Natural killer cell (primary cell): ENCODE results near the gene SV2C. TPM values are rescaled to one million over a fixed set of nuclear protein-coding genes. Genes with fewer than 3 reads are reported as not detected.
A peak's percentile ranks its signal among the peaks of the same experiment; 100 is the strongest.
"Not testable (repeated sequence)": the region's sequence is repeated elsewhere in the genome, so short reads cannot be mapped to it uniquely, and the experiment has no call there.

ENCODE experiments used
- ATAC-seq, 3 donors: fragments of 150-1000 bp in 2 of 3; fragments of 200-7000 bp in 1 of 3; cut with Tn5 transposase; 1 replicate in 1 of 3; 2 replicates in 2 of 3; pipeline ENCODE4 v1.10.0; 2021; ENCODE audit warnings: mild to moderate bottlenecking in 2 of 3, moderate library complexity in 2 of 3
- DNase-seq, 2 donors: peaks; one replicate each; pipeline versions ENCODE4 v3.0.0 to v3.0.0-alpha.2; 2013 to 2021; ENCODE audit warnings: mixed read lengths in 1 of 2
- H3K27ac ChIP-seq: one replicate; pipeline ENCODE4 v1.5.1; 2013; ENCODE audit warnings: mild to moderate bottlenecking, low read length
- H3K27me3 ChIP-seq: one replicate; pipeline ENCODE4 v1.6.1; 2013; ENCODE audit warnings: low read length; ENCODE audit not compliant: control insufficient read depth, insufficient read depth
- H3K36me3 ChIP-seq: one replicate; pipeline ENCODE4 v1.6.1; 2013; ENCODE audit warnings: low read length; ENCODE audit not compliant: control insufficient read depth, insufficient read depth
- H3K4me1 ChIP-seq: one replicate; pipeline ENCODE4 v1.6.1; 2013; ENCODE audit warnings: low read length; ENCODE audit not compliant: control insufficient read depth, insufficient read depth
- H3K4me3 ChIP-seq: one replicate; pipeline ENCODE4 v1.5.1; 2013; ENCODE audit warnings: low read length
- H3K9me3 ChIP-seq: one replicate; pipeline ENCODE4 v1.6.1; 2013; ENCODE audit warnings: low read length; ENCODE audit not compliant: control insufficient read depth, insufficient read depth
- H3K27ac Mint-ChIP-seq, 2 donors: one replicate each; pipeline ENCODE4 v1.8.0; 2022; ENCODE audit warnings: mild to moderate bottlenecking in 2 of 2, mixed read lengths in 2 of 2, moderate library complexity in 1 of 2
- H3K27me3 Mint-ChIP-seq, 2 donors: one replicate each; pipeline ENCODE4 v1.8.0; 2022; ENCODE audit warnings: low read depth in 2 of 2, mixed read lengths in 2 of 2
- H3K36me3 Mint-ChIP-seq: one replicate; pipeline ENCODE4 v1.8.0; 2022; ENCODE audit warnings: mixed read lengths
- H3K4me1 Mint-ChIP-seq, 2 donors: one replicate each; pipeline ENCODE4 v1.8.0; 2022; ENCODE audit warnings: mixed read lengths in 2 of 2
- H3K4me3 Mint-ChIP-seq: one replicate; pipeline ENCODE4 v1.8.0; 2022; ENCODE audit warnings: mild to moderate bottlenecking, moderate library complexity, mixed read lengths
- H3K9me3 Mint-ChIP-seq, 2 donors: one replicate each; pipeline ENCODE4 v1.8.0; 2022; ENCODE audit warnings: mixed read lengths in 2 of 2
- CTCF ChIP-seq: fragments of 200-600 bp; IDR thresholded peaks from one replicate; pipeline ENCODE4 v1.8.0; 2022; ENCODE audit warnings: antibody characterized with exemption
- WGBS: methylation state at CpG from one replicate; pipeline ENCODE4 v1.1.7; 2013; ENCODE audit warnings: missing lambda C conversion rate; ENCODE audit not compliant: insufficient coverage; 5-methylcytosine and 5-hydroxymethylcytosine counted together
- intact Hi-C: fragments of 100-400 bp; cut with micrococcal nuclease; formaldehyde crosslinking; loops from one replicate; pipeline ENCODE4 v1.14.2; 2022
- total RNA-seq, 4 donors: library from RNA; stranded (reverse); fragments of 120-200 nt in 1 of 4; gene quantifications; one replicate each; pipeline versions ENCODE4 v1.2.3 to v1.2.4, GENCODE V29; 2013 to 2022

The SV2C gene
- total RNA-seq, 3 donors from 2014 or later (not counting 1 experiment from before 2014, with no cell fraction given), result not detected

- Histone ChIP-seq H3K36me3 (no peaks in the 10 kb centered on the region), H3K4me1 (no peaks in the 10 kb centered on the region), H3K4me3 (no peak overlapping the region), H3K27ac (no peak overlapping the region), H3K27me3 (no peaks in the 10 kb centered on the region), H3K9me3 (no peaks in the 10 kb centered on the region)
- TF ChIP-seq CTCF, result no peak
- Mint-ChIP-seq H3K9me3 (peaks cover 0 to 2% of the 10 kb centered on the region in 2 donors), H3K27ac (no peak overlapping the region), H3K27me3 (no peaks in the 10 kb centered on the region), H3K4me1 (peaks cover 22 to 31% of the 10 kb centered on the region in 2 donors), H3K4me3 (no peak overlapping the region), H3K36me3 (no peaks in the 10 kb centered on the region)
- intact Hi-C loops, result no loop called here
- ATAC-seq (no peak), DNase-seq (no peak)
- WGBS, result 96% methylated on average over 2 of the region's 4 CpGs
Measured at GRCh38 chr5:76312783-76313182, 229.6 kb downstream of the SV2C start.

GRCh38 chr5:76314643-76315042 lies 231.5 kb downstream of the SV2C start:
- H3K4me1 Mint-ChIP-seq, result peaks cover 24 to 29% of the 10 kb centered on the region in 2 donors
- no peaks in the 10 kb centered on the region for H3K36me3 Mint-ChIP-seq
- no peaks in the 10 kb centered on the region for H3K4me1 ChIP-seq
- no peak overlapping the region for H3K27ac ChIP-seq
- H3K27ac Mint-ChIP-seq, result no peak overlapping the region
- H3K27me3 Mint-ChIP-seq, result no peaks in the 10 kb centered on the region
- intact Hi-C loops, result no loop called here
- H3K9me3 Mint-ChIP-seq, result peaks cover 0 to 2% of the 10 kb centered on the region in 2 donors
- no peak for DNase-seq
- 100% methylated on average over 1 of the region's 2 CpGs for WGBS
- no peak for TF ChIP-seq CTCF
- no peaks in the 10 kb centered on the region for H3K36me3 ChIP-seq
- no peak overlapping the region for H3K4me3 ChIP-seq
- H3K4me3 Mint-ChIP-seq, result no peak overlapping the region
- no peak for ATAC-seq
- H3K27me3 ChIP-seq, result no peaks in the 10 kb centered on the region
- no peaks in the 10 kb centered on the region for H3K9me3 ChIP-seq

GRCh38 chr5:76319673-76320072 lies 236.5 kb downstream of the SV2C start:
- Histone ChIP-seq H3K9me3 (no peaks in the 10 kb centered on the region), H3K27ac (no peak overlapping the region), H3K4me3 (no peak overlapping the region), H3K4me1 (peaks cover 4% of the 10 kb centered on the region), H3K36me3 (no peaks in the 10 kb centered on the region), H3K27me3 (no peaks in the 10 kb centered on the region)
- WGBS, result 35% methylated on average over 7 of the region's 7 CpGs
- Mint-ChIP-seq H3K27ac (peak overlapping the region; percentile 39 to 42), H3K9me3 (no peaks in the 10 kb centered on the region), H3K4me1 (peaks cover 33 to 41% of the 10 kb centered on the region in 2 donors), H3K27me3 (no peaks in the 10 kb centered on the region), H3K4me3 (no peak overlapping the region), H3K36me3 (no peaks in the 10 kb centered on the region)
- intact Hi-C loops, result no loop called here
- no peak for TF ChIP-seq CTCF
- peak in 1 of 3 donors; percentile 43 for ATAC-seq
- no peak for DNase-seq

GRCh38 chr5:76323494-76323893 lies 240.3 kb downstream of the SV2C start:
- H3K4me1 Mint-ChIP-seq, result peaks cover 67 to 75% of the 10 kb centered on the region in 2 donors
- H3K4me3 ChIP-seq, H3K4me3 Mint-ChIP-seq, H3K9me3 Mint-ChIP-seq, intact Hi-C loops, H3K27ac ChIP-seq, H3K9me3 ChIP-seq, ATAC-seq, DNase-seq, H3K36me3 ChIP-seq, H3K36me3 Mint-ChIP-seq, H3K27me3 Mint-ChIP-seq, H3K27me3 ChIP-seq: not testable (repeated sequence)
- H3K27ac Mint-ChIP-seq, result peak overlapping the region; percentile 42 to 56
- 40% methylated on average over 1 of the region's 1 CpG for WGBS
- peaks cover 43% of the 10 kb centered on the region for H3K4me1 ChIP-seq
